ENCODE measurements around the gene GARIN5A. TPM values are rescaled to one million over a fixed set of nuclear protein-coding genes. Genes with fewer than 3 reads are reported as not detected.

Gene GARIN5A
- total and polyA plus RNA-seq, 2 of the 8 experiments (the other 6 are each of a cell fraction or from before 2014, with no cell fraction given): 9.1 to 18.5 TPM

- FAIRE-seq: no peak
- CTCF ChIA-PET (ENCODE audit: partially characterized antibody): interaction anchor here (1.2 to 19.3 kb wide), 8 partner anchors 11 to 262 kb away, joined by 3 to 206 read pairs (median 7); no protein-coding TSS in a partner anchor
Measured at GRCh38 chr19:50517704-50518075, 41.0 kb upstream of the GARIN5A start.

More at GRCh38 chr19:50517704-50518075, 41.0 kb upstream of the GARIN5A start:
- no peak overlapping the region for H3K27ac ChIP-seq (ENCODE audit: low read depth, low read length)
- no peak overlapping the region for H3K9ac ChIP-seq (replicated peaks in 1 of 4; ENCODE audit: extremely low read depth in 1 of 4, low read depth in 3 of 4, low read length in 3 of 4)
- WGBS, 2 experiments (ENCODE audit: extremely low coverage in 1 of 2, insufficient coverage in 1 of 2, insufficient read length in 1 of 2, insufficient replicate concordance in 2 of 2, low coverage in 1 of 2, low lambda C conversion rate in 2 of 2, missing lambda C conversion rate in 1 of 2): 96% methylated on average over 19 of the region's 37 CpGs; no CpG with 5 or more reads in 1 of the 2 experiments
- no peak overlapping the region for H3K23ac ChIP-seq (ENCODE audit: insufficient read length)
- H3K9me3 ChIP-seq (ENCODE audit: insufficient read depth in 2 of 2, low read depth in 1 of 2, low read length in 1 of 2): no peaks in the 10 kb centered on the region; a peak in 1 of 4 replicates
- H3K27me3 ChIP-seq (replicated peaks in 1 of 4; ENCODE audit: control insufficient read depth in 3 of 4, extremely low read depth in 1 of 4, insufficient read depth in 3 of 4, low read length in 3 of 4): peaks cover 0 to 10% (median 4%) of the 10 kb centered on the region in 4 experiments; a peak in 6 of 7 replicates
- no peaks in the 10 kb centered on the region for H3K23me2 ChIP-seq (ENCODE audit: low read depth, low read length)
- H4K20me1 ChIP-seq (replicated peaks in 1 of 2; ENCODE audit: control insufficient read depth in 1 of 2, insufficient read depth in 2 of 2, low read length in 2 of 2): peaks cover 0 to 9% of the 10 kb centered on the region in 2 experiments
- H2BK20ac ChIP-seq (ENCODE audit: low read length): no peak overlapping the region
- peak overlapping the region; percentile 79; the same call in 1 of the 2 replicates for H4K8ac ChIP-seq (ENCODE audit: extremely low read depth, insufficient read depth, low read length)
- H2BK120ac ChIP-seq (replicated peaks; ENCODE audit: low read depth, low read length): no peak overlapping the region
- H4K5ac ChIP-seq (ENCODE audit: insufficient read length, low read depth, low read length): no peak overlapping the region
- H3K18ac ChIP-seq (ENCODE audit: extremely low read depth, low read length): no peak overlapping the region
- H3K56ac ChIP-seq (replicated peaks; ENCODE audit: insufficient read length, low read depth, low read length): no peak overlapping the region
- H2BK5ac ChIP-seq (ENCODE audit: low read depth, low read length): no peak overlapping the region
- no peak for TF ChIP-seq CBX8 (IDR thresholded peaks at IDR 0.05; ENCODE audit: borderline replicate concordance, low read depth, low read length)
- no peak for TF ChIP-seq CTCF (IDR thresholded peaks at IDR 0.05; ENCODE audit: control extremely low read depth in 1 of 3, insufficient read depth in 1 of 3, low read depth in 1 of 3, low read length in 3 of 3)
- TF ChIP-seq EGR1 (IDR thresholded peaks at IDR 0.05; ENCODE audit: borderline replicate concordance, low read depth, low read length): 0 out of 2 replicates have a peak, but pooled peaks have one; percentile 15
- no peak for TF ChIP-seq SP2 (IDR thresholded peaks at IDR 0.05; ENCODE audit: low read length)
- no peak for TF ChIP-seq MAFK (IDR thresholded peaks at IDR 0.05; ENCODE audit: low read depth, low read length)
- no peak for TF ChIP-seq MAX (IDR thresholded peaks at IDR 0.05)
- POLR2A ChIA-PET (ENCODE audit: partially characterized antibody): no interaction called here
- H3K79me2 ChIP-seq (ENCODE audit: control insufficient read depth in 1 of 2, insufficient read depth in 2 of 2, low read length in 2 of 2): no peaks in the 10 kb centered on the region
- H2AK5ac ChIP-seq (ENCODE audit: low read depth, low read length): no peak overlapping the region
- peaks cover 0 to 19% (median 0%) of the 10 kb centered on the region in 4 experiments; a peak in 2 of 8 replicates for H3K36me3 ChIP-seq (ENCODE audit: control insufficient read depth in 2 of 4, insufficient read depth in 4 of 4, low read length in 3 of 4)
- no peak for DNase-seq (ENCODE audit: low read depth in 1 of 2, low spot score in 2 of 2)
- no peak overlapping the region for H2BK15ac ChIP-seq (ENCODE audit: low read length)
- no peak overlapping the region for H3K4me3 ChIP-seq (ENCODE audit: extremely low read depth in 1 of 4, insufficient read depth in 2 of 4, low read depth in 3 of 4, low read length in 4 of 4)
- no peak overlapping the region for H3K14ac ChIP-seq (ENCODE audit: insufficient read length)
- no peak overlapping the region for H3K4ac ChIP-seq (replicated peaks; ENCODE audit: insufficient read length, low read depth, low read length)
- H3K79me1 ChIP-seq (ENCODE audit: low read depth, low read length): no peaks in the 10 kb centered on the region
- no peak overlapping the region for H2BK12ac ChIP-seq (ENCODE audit: low read depth, low read length)
- H2AFZ ChIP-seq (ENCODE audit: low read length): no peak overlapping the region
- H3K4me1 ChIP-seq (replicated peaks in 1 of 4; ENCODE audit: control insufficient read depth in 3 of 4, insufficient read depth in 4 of 4, low read length in 3 of 4): peaks cover 0 to 3% (median 1%) of the 10 kb centered on the region in 4 experiments; a peak in 2 of 7 replicates
- H3K4me2 ChIP-seq (ENCODE audit: insufficient read depth in 1 of 2, low read depth in 2 of 2, low read length in 2 of 2): no peak overlapping the region
- no peak overlapping the region for H4K91ac ChIP-seq (replicated peaks; ENCODE audit: insufficient read length, low read length)
